Activated CD8-positive, alpha-beta T cell treated with anti-CD3 and anti-CD28 coated beads for 36 hours (primary cell): ENCODE measurements around the gene DNM2. TPM values are rescaled to one million over a fixed set of nuclear protein-coding genes. Genes with fewer than 3 reads are reported as not detected.

ENCODE experiments used
- ATAC-seq: fragments of 200-7000 bp; cut with Tn5 transposase; one replicate; pipeline ENCODE4 v1.10.0; 2021; ENCODE audit warnings: mild to moderate bottlenecking, moderate library complexity
- CTCF ChIA-PET: fragments of 350-600 bp; sonication (Branson Sonifier 250); formaldehyde crosslinking; loops from one replicate; lab custom pipeline; 2021; ENCODE audit warnings: antibody characterized with exemption; lab: Charles Lee
- POLR2A ChIA-PET: fragments of 350-600 bp; sonication (Branson Sonifier 250); formaldehyde crosslinking; loops from one replicate; lab custom pipeline; 2021; ENCODE audit warnings: antibody characterized with exemption; lab: Charles Lee
- DNase-seq: peaks from one replicate; pipeline ENCODE4 v3.0.0-alpha.2; 2020
- H3K27ac Mint-ChIP-seq: one replicate; pipeline ENCODE4 v1.8.0; 2021; ENCODE audit warnings: mild to moderate bottlenecking, mixed read lengths
- H3K27me3 Mint-ChIP-seq: one replicate; pipeline ENCODE4 v1.8.0; 2021; ENCODE audit warnings: mixed read lengths
- H3K36me3 Mint-ChIP-seq: one replicate; pipeline ENCODE4 v1.8.0; 2021; ENCODE audit warnings: low read depth, mixed read lengths
- H3K4me1 Mint-ChIP-seq: one replicate; pipeline ENCODE4 v1.8.0; 2021; ENCODE audit warnings: low read depth, mixed read lengths
- H3K4me3 Mint-ChIP-seq: one replicate; pipeline ENCODE4 v1.8.0; 2021; ENCODE audit warnings: mild to moderate bottlenecking, moderate library complexity, mixed read lengths
- H3K9me3 Mint-ChIP-seq: one replicate; pipeline ENCODE4 v1.8.0; 2021; ENCODE audit warnings: mixed read lengths
- intact Hi-C: fragments of 100-400 bp; cut with micrococcal nuclease; formaldehyde crosslinking; loops from one replicate; pipeline ENCODE4 v1.10.0; 2022
- total RNA-seq, 2 experiments: library from RNA; stranded (reverse); gene quantifications; one replicate each; pipeline ENCODE4 v1.2.3, GENCODE V29; 2021
- TF ChIP-seq, protein P1 (sequence below): fragments of 200-600 bp; IDR thresholded peaks from one replicate; pipeline ENCODE4 v1.8.0; 2022; ENCODE audit warnings: antibody characterized with exemption, mild to moderate bottlenecking

DNM2 gene
- total RNA-seq, 2 experiments from 2014 or later, result 151 to 153 TPM

DNA sequence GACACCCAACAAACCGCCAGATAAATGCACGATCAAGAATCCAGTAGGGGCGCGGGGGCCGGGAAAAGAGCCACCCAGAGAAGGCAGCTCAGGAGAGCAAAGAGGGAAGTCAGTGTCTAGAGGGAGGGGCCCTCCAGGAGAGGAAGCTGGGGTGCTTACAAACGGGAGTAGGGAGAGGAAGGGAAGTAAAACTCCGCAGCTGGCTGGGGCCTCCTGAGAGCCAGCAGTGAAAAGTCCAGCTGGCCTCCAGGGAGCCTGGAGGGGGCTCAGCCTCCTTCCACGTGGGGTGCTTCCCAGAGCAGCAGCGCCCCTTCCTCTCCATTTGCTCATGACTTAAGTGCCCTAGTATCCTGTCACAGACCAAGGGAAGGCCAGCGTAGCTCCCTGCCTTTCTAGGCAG is 66.4 kb downstream of the DNM2 start:
- Mint-ChIP-seq H3K9me3 (no peaks in the 10 kb centered on the region), H3K36me3 (peaks cover 51% of the 10 kb centered on the region), H3K4me1 (no peaks in the 10 kb centered on the region), H3K27ac (no peak overlapping the region), H3K27me3 (no peaks in the 10 kb centered on the region), H3K4me3 (no peak overlapping the region)
- POLR2A ChIA-PET, result interaction anchor here (0.9 kb wide), 1 partner anchor 15 kb away, joined by 5 read pairs; no protein-coding TSS in a partner anchor
- CTCF ChIA-PET, result interaction anchor here (1.0 kb wide), 1 partner anchor 80 kb away, joined by 6 read pairs; no protein-coding TSS in a partner anchor
- ATAC-seq, result no peak
- intact Hi-C loops, result no loop called here
- DNase-seq, result no peak
- TF ChIP-seq, protein P1, sequence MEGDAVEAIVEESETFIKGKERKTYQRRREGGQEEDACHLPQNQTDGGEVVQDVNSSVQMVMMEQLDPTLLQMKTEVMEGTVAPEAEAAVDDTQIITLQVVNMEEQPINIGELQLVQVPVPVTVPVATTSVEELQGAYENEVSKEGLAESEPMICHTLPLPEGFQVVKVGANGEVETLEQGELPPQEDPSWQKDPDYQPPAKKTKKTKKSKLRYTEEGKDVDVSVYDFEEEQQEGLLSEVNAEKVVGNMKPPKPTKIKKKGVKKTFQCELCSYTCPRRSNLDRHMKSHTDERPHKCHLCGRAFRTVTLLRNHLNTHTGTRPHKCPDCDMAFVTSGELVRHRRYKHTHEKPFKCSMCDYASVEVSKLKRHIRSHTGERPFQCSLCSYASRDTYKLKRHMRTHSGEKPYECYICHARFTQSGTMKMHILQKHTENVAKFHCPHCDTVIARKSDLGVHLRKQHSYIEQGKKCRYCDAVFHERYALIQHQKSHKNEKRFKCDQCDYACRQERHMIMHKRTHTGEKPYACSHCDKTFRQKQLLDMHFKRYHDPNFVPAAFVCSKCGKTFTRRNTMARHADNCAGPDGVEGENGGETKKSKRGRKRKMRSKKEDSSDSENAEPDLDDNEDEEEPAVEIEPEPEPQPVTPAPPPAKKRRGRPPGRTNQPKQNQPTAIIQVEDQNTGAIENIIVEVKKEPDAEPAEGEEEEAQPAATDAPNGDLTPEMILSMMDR, result no peak

DNA sequence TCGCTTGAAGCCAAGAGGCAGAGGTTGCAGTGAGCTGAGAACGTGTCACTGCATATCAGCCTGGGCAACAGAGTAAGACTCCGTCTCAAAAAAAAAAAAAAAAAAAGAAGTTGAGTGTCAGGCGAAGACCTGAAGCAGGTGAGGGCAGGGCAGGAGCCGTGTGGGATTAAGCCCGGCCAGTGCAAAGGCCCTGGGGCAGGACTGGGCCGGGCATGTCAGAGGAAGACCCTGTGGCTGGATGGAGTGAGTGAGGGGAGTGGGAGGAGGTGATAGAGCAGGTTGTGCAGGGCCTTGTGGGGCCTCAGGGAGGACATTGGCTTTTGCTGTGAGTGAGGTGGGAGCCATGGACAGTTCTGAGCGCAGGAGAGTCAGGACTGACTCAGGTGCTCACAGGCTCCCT is 70.3 kb downstream of the DNM2 start:
- ATAC-seq (no peak), DNase-seq (no peak)
- POLR2A ChIA-PET, result no interaction called here
- H3K27ac Mint-ChIP-seq, result no peak overlapping the region
- H3K27me3 Mint-ChIP-seq, result no peaks in the 10 kb centered on the region
- H3K36me3 Mint-ChIP-seq, result peaks cover 34% of the 10 kb centered on the region
- CTCF ChIA-PET, result interaction anchor here (1.2 kb wide), 1 partner anchor 47 kb away, joined by 3 read pairs; the partner anchor contains the start of gene TMED1
- intact Hi-C loops, result no loop called here
- TF ChIP-seq, protein P1, result no peak
- no peak overlapping the region for H3K4me3 Mint-ChIP-seq
- no peaks in the 10 kb centered on the region for H3K9me3 Mint-ChIP-seq
- no peaks in the 10 kb centered on the region for H3K4me1 Mint-ChIP-seq

DNA sequence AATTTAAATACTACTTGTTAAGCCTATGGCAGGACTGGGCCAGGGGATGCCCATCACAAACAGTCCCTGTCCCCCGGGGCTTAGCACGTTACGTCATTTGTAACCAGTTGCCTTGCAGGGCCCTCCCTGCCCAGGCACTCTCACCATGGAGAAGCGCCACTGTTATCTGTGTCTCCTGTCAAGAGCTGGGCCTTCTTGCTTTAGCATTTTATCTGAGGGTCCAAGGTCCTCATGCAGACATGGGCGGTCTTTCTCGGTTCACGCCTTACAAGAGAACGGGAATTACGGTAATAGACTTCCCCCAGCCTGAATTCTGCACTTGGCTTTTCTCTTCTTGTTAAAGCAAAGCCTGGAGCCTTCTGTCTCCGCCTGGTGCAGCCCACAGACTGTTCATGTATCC is 72.0 kb downstream of the DNM2 start:
- peaks cover 27% of the 10 kb centered on the region for H3K36me3 Mint-ChIP-seq
- TF ChIP-seq, protein P1, result no peak
- H3K4me3 Mint-ChIP-seq, result no peak overlapping the region
- H3K9me3 Mint-ChIP-seq, result no peaks in the 10 kb centered on the region
- intact Hi-C loops, result no loop called here
- ChIA-PET POLR2A (no interaction called here), CTCF (no interaction called here)
- ATAC-seq, result no peak
- no peaks in the 10 kb centered on the region for H3K4me1 Mint-ChIP-seq
- H3K27me3 Mint-ChIP-seq, result no peaks in the 10 kb centered on the region
- no peak overlapping the region for H3K27ac Mint-ChIP-seq
- DNase-seq, result no peak

DNA sequence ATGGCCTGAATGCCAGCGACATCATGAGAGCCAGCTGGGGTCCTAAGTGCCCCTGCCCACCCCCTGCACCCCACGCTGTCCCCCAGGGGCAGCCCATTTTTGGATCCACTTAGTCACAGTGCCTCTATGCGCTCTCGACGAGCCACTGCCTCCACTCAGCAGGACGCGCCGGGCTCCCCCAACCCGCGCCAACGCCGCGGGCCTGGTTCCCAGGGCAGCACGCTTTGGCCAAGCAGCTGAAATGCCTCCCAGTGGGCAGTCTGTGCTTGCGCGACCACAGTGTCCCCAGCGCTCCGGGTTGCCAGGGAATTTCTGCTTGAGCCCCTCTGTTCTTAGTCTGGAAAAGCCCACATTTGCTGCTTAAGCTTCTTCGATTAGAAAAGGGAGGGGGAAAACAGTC is 78.8 kb downstream of the DNM2 start:
- no peaks in the 10 kb centered on the region for H3K27me3 Mint-ChIP-seq
- ATAC-seq, result no peak
- H3K4me1 Mint-ChIP-seq, result peaks cover 32% of the 10 kb centered on the region
- intact Hi-C loops, result no loop called here
- peak overlapping the region; percentile 64 for H3K4me3 Mint-ChIP-seq
- H3K9me3 Mint-ChIP-seq, result no peaks in the 10 kb centered on the region
- ChIA-PET CTCF (no interaction called here), POLR2A (interaction anchor here (0.7 to 3.3 kb wide), 7 partner anchors 14 to 141 kb away, joined by 3 to 12 read pairs (median 3); partner anchors contain the start of gene TMED1)
- H3K36me3 Mint-ChIP-seq, result peaks cover 27% of the 10 kb centered on the region
- DNase-seq, result no peak
- peak overlapping the region; percentile 96 for H3K27ac Mint-ChIP-seq
- TF ChIP-seq, protein P1, result no peak

DNA sequence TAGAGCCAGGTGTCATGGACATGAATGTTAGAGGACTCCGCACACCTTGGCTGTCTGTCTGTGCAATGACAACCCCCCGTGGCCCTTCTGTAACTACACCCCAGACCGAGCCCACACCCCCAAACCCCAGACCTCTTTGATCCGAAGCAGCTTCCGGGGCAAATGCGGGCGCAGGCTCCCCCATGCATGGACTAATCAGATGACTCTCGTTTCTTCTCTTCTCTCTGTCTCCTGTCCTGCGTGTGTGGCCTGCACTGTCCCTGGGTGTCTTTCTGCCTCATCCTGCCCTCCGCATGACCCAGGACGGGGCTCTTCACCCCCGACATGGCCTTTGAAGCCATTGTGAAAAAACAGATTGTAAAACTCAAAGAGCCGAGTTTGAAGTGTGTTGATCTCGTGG is 79.2 kb downstream of the DNM2 start:
- peaks cover 32% of the 10 kb centered on the region for H3K4me1 Mint-ChIP-seq
- peaks cover 26% of the 10 kb centered on the region for H3K36me3 Mint-ChIP-seq
- intact Hi-C loops, result no loop called here
- H3K4me3 Mint-ChIP-seq, result peak overlapping the region; percentile 64
- H3K9me3 Mint-ChIP-seq, result no peaks in the 10 kb centered on the region
- ChIA-PET CTCF (no interaction called here), POLR2A (interaction anchor here (0.6 to 3.3 kb wide), 8 partner anchors 14 to 142 kb away, joined by 3 to 12 read pairs (median 3); partner anchors contain the start of gene TMED1)
- H3K27me3 Mint-ChIP-seq, result no peaks in the 10 kb centered on the region
- peak; percentile 53 for ATAC-seq
- peak; percentile 67 for DNase-seq
- H3K27ac Mint-ChIP-seq, result peak overlapping the region; percentile 96
- TF ChIP-seq, protein P1, result no peak
